Measurements from ENCODE around the gene FSD2. TPM values are rescaled to one million over a fixed set of nuclear protein-coding genes. Genes with fewer than 3 reads are reported as not detected.
"Not testable (repeated sequence)": the region's sequence is repeated elsewhere in the genome, so short reads cannot be mapped to it uniquely, and the experiment has no call there.

Gene FSD2
- polyA plus RNA-seq, 4 donors = 0.11 to 0.35 (median 0.29) TPM

GRCh38 chr15:82798531-82799166 is 7.2 kb downstream of the FSD2 start:
- no peak for DNase-seq (ENCODE audit: low read depth in 4 of 4, low spot score in 3 of 4)

DNA sequence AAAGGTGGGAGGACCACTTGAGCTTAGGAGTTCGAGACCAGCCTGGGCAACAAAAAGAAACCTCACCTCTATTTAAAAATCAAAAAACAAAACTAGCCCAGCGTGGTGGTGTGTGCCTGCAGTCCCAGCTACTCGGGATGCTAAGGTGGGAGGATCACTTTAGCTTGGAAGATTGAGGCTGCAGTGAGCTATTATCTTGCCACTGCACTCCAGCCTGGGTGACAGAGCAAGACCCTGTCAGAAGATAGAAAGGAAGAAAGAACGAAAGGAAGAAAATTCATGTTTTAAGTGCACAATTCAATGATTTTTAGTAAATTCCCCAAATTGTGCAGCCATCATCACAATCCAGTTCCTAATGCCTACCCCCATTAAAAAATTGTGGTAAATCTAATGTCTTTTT is 7.8 kb downstream of the FSD2 start:
- no peak for DNase-seq (ENCODE audit: low read depth in 4 of 4, low spot score in 3 of 4)

DNA sequence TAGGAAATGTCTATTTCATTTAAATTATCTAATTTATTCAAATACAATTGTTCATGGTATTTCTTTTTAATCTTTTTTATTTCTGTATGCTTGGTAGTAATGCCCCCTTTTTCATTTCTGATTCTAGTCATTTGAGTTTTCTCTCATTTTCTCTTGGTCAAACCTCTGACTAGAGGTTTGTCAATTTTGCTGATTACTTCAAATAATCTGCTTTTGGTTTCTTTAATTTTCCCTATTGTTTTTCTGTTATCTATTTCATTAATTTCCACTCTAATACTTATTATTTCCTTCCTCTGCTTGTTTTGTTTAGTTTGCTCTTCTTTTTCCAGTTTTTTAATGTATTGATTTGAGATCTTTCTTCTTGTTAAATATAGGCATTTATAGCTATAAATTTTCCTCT is 12.1 kb downstream of the FSD2 start:
- no peak for DNase-seq (ENCODE audit: low read depth in 4 of 4, low spot score in 3 of 4)

DNA sequence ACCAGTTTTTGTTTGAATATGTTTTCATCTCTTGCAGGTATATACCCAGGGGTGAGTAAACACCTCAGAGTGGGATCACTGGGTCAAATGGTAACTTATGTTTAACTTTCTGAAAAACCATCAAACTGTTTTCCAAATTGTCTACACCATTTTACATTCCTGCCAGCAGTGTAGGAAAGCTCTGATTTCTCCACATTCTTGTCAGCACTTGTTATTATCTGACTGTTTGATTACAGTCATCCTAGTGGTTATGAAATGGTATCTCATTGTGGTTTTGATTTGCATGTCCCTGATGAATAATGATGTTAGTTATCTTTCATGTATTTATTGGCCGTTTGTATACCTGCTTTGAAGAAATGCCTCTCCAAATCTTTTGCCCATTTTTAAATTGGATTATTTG is 13.8 kb downstream of the FSD2 start:
- no peak for DNase-seq (ENCODE audit: low read depth in 4 of 4, low spot score in 3 of 4)

GRCh38 chr15:82790321-82790720 is 15.5 kb downstream of the FSD2 start:
- DNase-seq (ENCODE audit: low read depth in 4 of 4, low spot score in 3 of 4) = no peak

- DNase-seq (ENCODE audit: low read depth in 4 of 4, low spot score in 3 of 4) = no peak
Measured at GRCh38 chr15:82789491-82789890, 16.4 kb downstream of the FSD2 start.

GRCh38 chr15:82788496-82788895 is 17.4 kb downstream of the FSD2 start:
- no peak for DNase-seq (ENCODE audit: low read depth in 4 of 4, low spot score in 3 of 4)

- DNase-seq (ENCODE audit: low read depth in 4 of 4, low spot score in 3 of 4) = no peak
Measured at GRCh38 chr15:82781349-82781748, 24.5 kb downstream of the FSD2 start.

DNA sequence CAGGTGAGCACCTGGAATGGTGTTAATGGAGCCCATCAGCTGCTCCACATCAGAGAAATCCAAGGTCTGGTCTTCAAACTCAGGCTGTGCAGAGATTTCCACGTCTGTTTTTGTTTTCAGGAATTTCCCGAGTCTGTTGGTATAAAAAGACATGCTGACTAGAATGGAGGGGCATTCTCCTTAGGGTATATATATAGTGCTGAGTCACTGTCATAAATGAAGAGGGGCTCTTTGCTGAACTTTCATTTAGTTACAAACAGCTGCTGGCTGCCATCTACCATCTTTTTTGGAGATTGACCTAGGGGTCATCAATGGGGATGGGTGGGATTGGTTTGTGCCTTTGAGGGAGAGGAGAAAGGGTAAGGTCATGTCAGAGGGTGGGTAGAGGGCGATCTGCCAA is 27.1 kb downstream of the FSD2 start:
- DNase-seq (ENCODE audit: low read depth in 4 of 4, low spot score in 3 of 4) = no peak

DNA sequence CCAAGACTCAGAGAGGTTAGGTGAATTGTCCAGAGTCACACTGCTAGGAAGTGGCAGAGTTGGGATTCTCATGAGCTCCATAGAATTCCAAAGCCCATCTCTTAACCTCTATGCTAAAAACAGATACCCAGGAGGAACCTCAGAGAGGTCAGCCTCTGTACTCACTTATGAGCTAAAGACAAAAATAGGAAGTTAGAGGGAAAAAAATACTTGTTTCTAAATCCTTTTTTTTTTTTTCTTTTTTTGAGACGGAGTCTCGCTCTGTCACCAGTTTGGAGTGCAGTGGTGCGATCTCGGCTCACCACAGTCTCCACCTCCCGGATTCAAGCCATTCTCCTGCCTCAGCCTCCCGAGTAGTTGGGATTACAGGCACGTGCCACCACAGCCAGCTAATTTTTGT is 31.4 kb downstream of the FSD2 start:
- DNase-seq (ENCODE audit: low read depth in 4 of 4, low spot score in 3 of 4) = no peak

GRCh38 chr15:82771789-82772607 is 33.9 kb downstream of the FSD2 start:
- no peak for DNase-seq (ENCODE audit: low read depth in 4 of 4, low spot score in 3 of 4)

- DNase-seq (ENCODE audit: low read depth in 4 of 4, low spot score in 3 of 4) = no peak
Measured at GRCh38 chr15:82768414-82769054, 37.3 kb downstream of the FSD2 start.

- no peak for DNase-seq (ENCODE audit: low read depth in 4 of 4, low spot score in 3 of 4)
Measured at GRCh38 chr15:82767163-82767829, 38.6 kb downstream of the FSD2 start.

GRCh38 chr15:82766201-82766600 is 39.7 kb downstream of the FSD2 start:
- not testable (repeated sequence) for DNase-seq (ENCODE audit: low read depth in 4 of 4, low spot score in 3 of 4)

DNA sequence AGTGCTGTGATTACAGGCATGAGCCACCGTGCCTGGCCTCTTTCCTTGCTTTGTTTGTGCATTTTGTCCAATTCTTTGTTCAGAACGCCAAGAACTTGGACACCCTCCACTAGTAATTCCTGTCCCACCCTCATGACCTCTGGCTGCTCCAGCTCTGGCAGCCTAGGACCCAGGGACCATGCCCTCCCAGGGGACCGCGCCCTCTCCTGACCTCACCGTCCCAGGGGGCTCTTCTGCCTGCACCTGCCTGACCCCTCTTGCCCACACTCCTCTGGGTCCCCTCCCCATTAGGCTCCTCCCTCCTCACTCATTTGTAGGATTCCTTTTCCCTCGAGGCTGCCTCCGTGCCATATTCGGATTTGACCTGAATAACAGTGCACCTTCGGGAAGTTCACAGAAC is 41.1 kb downstream of the FSD2 start:
- no peak for DNase-seq (ENCODE audit: low read depth in 4 of 4, low spot score in 3 of 4)

- no peak for DNase-seq (ENCODE audit: low read depth in 4 of 4, low spot score in 3 of 4)
Measured at GRCh38 chr15:82764117-82764490, 41.8 kb downstream of the FSD2 start.

DNA sequence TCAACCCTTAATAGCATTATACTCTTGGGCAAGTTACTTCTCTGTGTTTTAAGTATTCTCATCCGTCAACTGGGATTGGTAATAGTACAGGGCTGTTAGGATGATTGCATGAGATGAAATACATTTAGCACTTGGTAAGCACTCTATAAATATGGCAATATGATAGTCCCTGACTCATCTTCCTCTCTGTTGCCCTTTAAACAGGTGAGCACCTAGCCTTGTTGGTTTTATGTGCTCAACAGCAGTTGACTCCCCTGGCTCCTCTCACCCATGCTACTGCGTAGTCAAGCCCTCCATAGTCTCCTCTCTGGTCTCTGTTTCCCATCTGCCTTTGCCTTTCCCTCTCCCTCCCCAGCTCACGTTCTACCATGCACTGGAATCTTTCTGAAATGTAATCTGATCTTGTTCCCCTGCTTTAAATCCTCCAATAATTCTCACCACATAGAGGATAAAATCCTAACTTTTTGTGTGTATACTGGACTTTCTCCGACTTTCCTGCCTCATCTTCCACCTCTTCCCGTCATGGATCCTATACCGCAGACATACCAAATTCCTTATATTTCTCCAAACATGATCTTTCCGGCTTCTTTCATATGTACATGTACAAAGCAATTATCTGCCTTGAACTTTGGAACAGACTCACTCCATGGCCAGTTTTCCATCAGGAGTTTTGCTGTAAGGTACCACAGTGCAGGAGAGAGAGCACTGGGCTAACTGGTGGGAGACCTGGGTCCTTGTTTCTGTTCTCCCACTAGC is 42.3 kb downstream of the FSD2 start:
- no peak for DNase-seq (ENCODE audit: low read depth in 4 of 4, low spot score in 3 of 4)

GRCh38 chr15:82751308-82751707 is 54.6 kb downstream of the FSD2 start:
- no peak for DNase-seq (ENCODE audit: low read depth in 4 of 4, low spot score in 3 of 4)

- DNase-seq (ENCODE audit: low read depth in 4 of 4, low spot score in 3 of 4) = peak in 1 of 4 donors; percentile 4
Measured at GRCh38 chr15:82750831-82751180, 55.1 kb downstream of the FSD2 start.

- peak; percentile 88 to 92 (median 91) for DNase-seq (ENCODE audit: low read depth in 4 of 4, low spot score in 3 of 4)
Measured at GRCh38 chr15:82749951-82750830, 55.7 kb downstream of the FSD2 start.
